CD8-positive, alpha-beta memory T cell (primary cell): Measurements from ENCODE around the gene GALE. TPM values are rescaled to one million over a fixed set of nuclear protein-coding genes. Genes with fewer than 3 reads are reported as not detected.
"Not testable (repeated sequence)": the region's sequence is repeated elsewhere in the genome, so short reads cannot be mapped to it uniquely, and the experiment has no call there.

Experiments
- CTCF ChIA-PET: fragments of 350-600 bp; sonication (Branson Sonifier 250); formaldehyde crosslinking; loops from one replicate; lab custom pipeline; 2021; ENCODE audit warnings: antibody characterized with exemption; lab: Charles Lee
- POLR2A ChIA-PET: fragments of 350-600 bp; sonication (Branson Sonifier 250); formaldehyde crosslinking; loops from one replicate; lab custom pipeline; 2021; ENCODE audit warnings: antibody characterized with exemption; lab: Charles Lee
- DNase-seq, 5 donors: peaks; one replicate each; pipeline versions ENCODE4 v3.0.0 to v3.0.0-alpha.2; 2020 to 2022; ENCODE audit warnings: mixed read lengths in 1 of 5
- H3K27ac ChIP-seq: one replicate; pipeline ENCODE4 v1.7.0; 2013; ENCODE audit warnings: low read depth, mild to moderate bottlenecking, low read length, moderate library complexity
- H3K27me3 ChIP-seq: 2 replicates; pipeline ENCODE4 v1.7.0; 2013; ENCODE audit warnings: low read length, mild to moderate bottlenecking; ENCODE audit not compliant: insufficient read depth, poor library complexity, severe bottlenecking
- H3K36me3 ChIP-seq: 2 replicates; pipeline ENCODE4 v1.7.0; 2013; ENCODE audit warnings: mild to moderate bottlenecking, low read length, moderate library complexity; ENCODE audit not compliant: insufficient read depth
- H3K4me1 ChIP-seq: 2 replicates; pipeline ENCODE4 v1.7.0; 2013; ENCODE audit warnings: mild to moderate bottlenecking, low read length, moderate library complexity; ENCODE audit not compliant: insufficient read depth
- H3K4me3 ChIP-seq: 2 replicates; pipeline ENCODE4 v1.7.0; 2013; ENCODE audit warnings: mild to moderate bottlenecking, low read length
- H3K9me3 ChIP-seq: 2 replicates; pipeline ENCODE4 v1.7.0; 2013; ENCODE audit warnings: mild to moderate bottlenecking, low read length
- H3K27ac Mint-ChIP-seq, 8 donors: one replicate each; pipeline ENCODE4 v1.8.0; 2020 to 2021; ENCODE audit warnings: mixed read lengths in 8 of 8, mild to moderate bottlenecking in 6 of 8, inconsistent platforms in 3 of 8, moderate library complexity in 3 of 8
- H3K27me3 Mint-ChIP-seq, 2 donors: one replicate each; pipeline ENCODE4 v1.8.0; 2020 to 2021; ENCODE audit warnings: mixed read lengths in 2 of 2, mild to moderate bottlenecking in 1 of 2, moderate library complexity in 1 of 2
- H3K36me3 Mint-ChIP-seq, 3 donors: one replicate each; pipeline ENCODE4 v1.8.0; 2020 to 2021; ENCODE audit warnings: mixed read lengths in 3 of 3, inconsistent platforms in 1 of 3, mild to moderate bottlenecking in 1 of 3
- H3K4me1 Mint-ChIP-seq, 3 donors: one replicate each; pipeline ENCODE4 v1.8.0; 2020 to 2021; ENCODE audit warnings: mixed read lengths in 3 of 3, inconsistent platforms in 1 of 3, mild to moderate bottlenecking in 1 of 3
- H3K4me3 Mint-ChIP-seq, 7 donors: one replicate each; pipeline ENCODE4 v1.8.0; 2020 to 2021; ENCODE audit warnings: mixed read lengths in 7 of 7, mild to moderate bottlenecking in 6 of 7, moderate library complexity in 4 of 7, inconsistent platforms in 2 of 7
- H3K9me3 Mint-ChIP-seq, 5 donors: one replicate each; pipeline ENCODE4 v1.8.0; 2020 to 2022; ENCODE audit warnings: mixed read lengths in 5 of 5, mild to moderate bottlenecking in 3 of 5, moderate library complexity in 2 of 5, inconsistent platforms in 1 of 5
- polyA plus RNA-seq: library from polyadenylated mRNA; unstranded; fragments of 300-500 nt; fragmentation: Illumina TruSeq; gene quantifications from one replicate; pipeline ENCODE4 v1.2.3, GENCODE V29; 2021
- total RNA-seq, 2 experiments: library from RNA; stranded (reverse); gene quantifications; one replicate each; pipeline ENCODE4 v1.2.3, GENCODE V29; 2021

Gene GALE
- total and polyA plus RNA-seq, 3 experiments from 2014 or later = 17.2 to 55.3 (median 50.5) TPM

DNA sequence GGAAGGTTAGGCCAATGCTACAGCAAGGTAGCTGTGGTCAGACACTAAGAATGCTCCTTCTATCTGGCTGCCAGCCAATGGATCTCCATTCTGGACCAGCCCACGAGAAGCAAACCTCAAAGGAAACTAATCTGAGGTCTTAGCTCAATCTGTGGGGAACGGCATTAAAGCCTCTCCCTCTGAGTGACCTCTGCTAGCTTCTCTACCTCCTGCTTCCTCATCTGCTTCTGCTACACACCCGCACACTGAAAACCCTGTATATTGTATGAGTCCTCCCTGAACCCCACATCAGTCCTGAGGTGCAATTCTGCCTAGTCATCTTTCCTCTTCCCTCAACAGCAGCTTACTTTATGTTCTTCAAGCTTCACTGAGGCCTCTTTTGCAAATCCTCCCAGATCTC is 6.9 kb upstream of the GALE start:
- DNase-seq = no peak
- Histone ChIP-seq H3K36me3 (peaks cover 4% of the 10 kb centered on the region), H3K9me3 (no peaks in the 10 kb centered on the region), H3K27me3 (no peaks in the 10 kb centered on the region), H3K4me1 (peaks cover 18% of the 10 kb centered on the region), H3K27ac (no peak overlapping the region), H3K4me3 (no peak overlapping the region)
- ChIA-PET CTCF (interaction anchor here (0.7 to 7.3 kb wide), 4 partner anchors 15 to 109 kb away, joined by 3 to 78 read pairs (median 4); partner anchors contain the start of genes FUCA1 and HMGCL), POLR2A (no interaction called here)
- H3K4me3 Mint-ChIP-seq = no peak overlapping the region
- H3K9me3 Mint-ChIP-seq = no peaks in the 10 kb centered on the region
- H3K4me1 Mint-ChIP-seq = peaks cover 12 to 15% (median 14%) of the 10 kb centered on the region in 3 donors
- peak overlapping the region in 1 of 8 donors; percentile 94 for H3K27ac Mint-ChIP-seq
- no peaks in the 10 kb centered on the region for H3K27me3 Mint-ChIP-seq
- H3K36me3 Mint-ChIP-seq = peaks cover 0 to 53% (median 17%) of the 10 kb centered on the region in 3 donors

DNA sequence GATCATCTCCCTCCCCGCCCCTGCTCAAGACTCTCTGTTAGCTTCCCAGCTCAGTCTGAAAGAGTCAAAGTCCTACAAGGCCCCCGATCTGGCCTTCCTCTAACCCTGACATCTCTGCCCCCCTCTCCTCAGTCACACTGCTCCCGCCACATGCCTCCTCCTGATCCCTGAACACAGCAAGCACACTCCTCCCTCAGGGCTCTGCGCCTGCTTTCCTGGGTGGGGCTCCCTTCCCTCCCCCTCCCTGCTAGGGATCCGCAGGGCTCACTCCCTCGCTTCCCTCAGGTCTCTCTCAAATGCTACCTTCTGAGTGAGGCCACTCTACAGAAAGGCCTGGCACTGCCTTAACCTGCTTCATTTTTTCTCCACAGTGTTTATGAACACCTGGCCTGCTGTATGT is 5.7 kb upstream of the GALE start:
- H3K27ac ChIP-seq = no peak overlapping the region
- no peak overlapping the region for H3K4me3 ChIP-seq
- H3K9me3 Mint-ChIP-seq = no peaks in the 10 kb centered on the region
- H3K36me3 Mint-ChIP-seq = peaks cover 0 to 42% (median 14%) of the 10 kb centered on the region in 3 donors
- DNase-seq = no peak
- H3K27me3 Mint-ChIP-seq = no peaks in the 10 kb centered on the region
- peak overlapping the region in 1 of 7 donors; percentile 31 for H3K4me3 Mint-ChIP-seq
- peaks cover 24% of the 10 kb centered on the region for H3K4me1 ChIP-seq
- H3K27me3 ChIP-seq = no peaks in the 10 kb centered on the region
- no peak overlapping the region for H3K27ac Mint-ChIP-seq
- H3K4me1 Mint-ChIP-seq = peaks cover 12 to 16% (median 15%) of the 10 kb centered on the region in 3 donors
- CTCF ChIA-PET = interaction anchor here (1.4 kb wide), 1 partner anchor 63 kb away, joined by 5 read pairs; no protein-coding TSS in a partner anchor
- H3K9me3 ChIP-seq = no peaks in the 10 kb centered on the region
- POLR2A ChIA-PET = no interaction called here
- peaks cover 4% of the 10 kb centered on the region for H3K36me3 ChIP-seq

DNA sequence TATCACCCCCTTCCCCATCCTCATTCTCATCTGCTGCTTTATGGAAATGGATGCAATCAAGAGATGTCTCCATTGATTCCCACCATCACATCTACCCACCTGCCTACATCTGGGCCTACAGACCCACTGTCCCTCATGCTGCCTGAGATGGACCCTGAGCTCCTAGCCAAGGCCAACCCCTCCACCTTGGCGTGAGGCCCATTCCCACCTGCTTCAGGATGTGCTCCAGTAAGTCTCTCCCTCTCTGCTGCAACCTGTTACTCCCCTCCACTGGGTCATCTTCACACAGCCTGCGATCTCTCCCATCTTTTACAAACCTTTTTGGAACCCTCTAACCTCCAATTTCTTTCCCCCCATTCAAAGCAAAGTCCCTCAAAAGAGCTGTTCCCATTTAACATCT is 4.5 kb upstream of the GALE start:
- Mint-ChIP-seq H3K4me3 (peak overlapping the region in 2 of 7 donors; percentile 54 to 77), H3K4me1 (peaks cover 9 to 14% (median 11%) of the 10 kb centered on the region in 3 donors), H3K27ac (peak overlapping the region in 5 of 8 donors; percentile 67 to 96 (median 73)), H3K27me3 (no peaks in the 10 kb centered on the region), H3K9me3 (no peaks in the 10 kb centered on the region), H3K36me3 (peaks cover 0 to 39% (median 9%) of the 10 kb centered on the region in 3 donors)
- Histone ChIP-seq H3K27me3 (no peaks in the 10 kb centered on the region), H3K4me3 (no peak overlapping the region), H3K9me3 (no peaks in the 10 kb centered on the region), H3K4me1 (peaks cover 15% of the 10 kb centered on the region), H3K36me3 (peaks cover 4% of the 10 kb centered on the region), H3K27ac (no peak overlapping the region)
- ChIA-PET POLR2A (no interaction called here), CTCF (interaction anchor here (1.4 kb wide), 1 partner anchor 64 kb away, joined by 5 read pairs; no protein-coding TSS in a partner anchor)
- no peak for DNase-seq

DNA sequence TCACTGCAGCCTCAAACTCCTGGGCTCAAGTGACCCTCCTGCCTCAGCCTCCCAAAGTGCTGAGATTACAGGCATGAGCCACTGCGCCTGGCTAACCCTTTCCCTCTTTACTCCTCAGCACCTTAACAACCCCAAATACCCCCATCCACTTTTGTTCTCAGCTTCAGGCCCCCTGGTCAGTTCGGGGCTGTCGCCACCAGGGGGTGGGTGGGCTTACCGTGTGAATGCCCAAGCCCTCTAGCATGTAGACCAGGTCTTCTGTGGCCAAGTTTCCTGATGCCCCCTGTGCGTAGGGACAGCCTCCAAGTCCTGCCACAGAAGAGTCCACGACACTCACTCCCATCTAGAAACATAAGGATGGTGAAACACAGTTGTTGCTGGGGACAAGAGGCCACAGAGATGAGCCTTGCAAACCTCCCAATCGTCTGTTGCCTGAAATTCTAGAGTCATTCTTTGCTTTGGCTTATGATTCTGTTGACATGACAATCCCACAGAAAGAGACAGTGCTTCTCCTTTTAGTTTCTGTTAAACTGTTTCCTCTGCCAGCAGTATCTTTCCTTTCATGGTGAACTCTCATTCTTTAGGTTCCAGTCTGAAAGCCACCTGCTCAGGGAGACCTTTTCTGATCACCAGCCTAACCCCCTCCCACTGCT is 3.8 kb upstream of the GALE start:
- Histone ChIP-seq H3K36me3 (peaks cover 4% of the 10 kb centered on the region), H3K4me3 (no peak overlapping the region), H3K9me3 (no peaks in the 10 kb centered on the region), H3K27ac (no peak overlapping the region), H3K27me3 (no peaks in the 10 kb centered on the region), H3K4me1 (peaks cover 15% of the 10 kb centered on the region)
- ChIA-PET POLR2A (no interaction called here), CTCF (no interaction called here)
- H3K4me3 Mint-ChIP-seq = peak overlapping the region in 1 of 7 donors; percentile 60
- peak overlapping the region in 4 of 8 donors; percentile 38 to 96 (median 78) for H3K27ac Mint-ChIP-seq
- peaks cover 0 to 39% (median 9%) of the 10 kb centered on the region in 3 donors for H3K36me3 Mint-ChIP-seq
- no peak for DNase-seq
- no peaks in the 10 kb centered on the region for H3K9me3 Mint-ChIP-seq
- no peaks in the 10 kb centered on the region for H3K27me3 Mint-ChIP-seq
- H3K4me1 Mint-ChIP-seq = peaks cover 11 to 15% (median 11%) of the 10 kb centered on the region in 3 donors

DNA sequence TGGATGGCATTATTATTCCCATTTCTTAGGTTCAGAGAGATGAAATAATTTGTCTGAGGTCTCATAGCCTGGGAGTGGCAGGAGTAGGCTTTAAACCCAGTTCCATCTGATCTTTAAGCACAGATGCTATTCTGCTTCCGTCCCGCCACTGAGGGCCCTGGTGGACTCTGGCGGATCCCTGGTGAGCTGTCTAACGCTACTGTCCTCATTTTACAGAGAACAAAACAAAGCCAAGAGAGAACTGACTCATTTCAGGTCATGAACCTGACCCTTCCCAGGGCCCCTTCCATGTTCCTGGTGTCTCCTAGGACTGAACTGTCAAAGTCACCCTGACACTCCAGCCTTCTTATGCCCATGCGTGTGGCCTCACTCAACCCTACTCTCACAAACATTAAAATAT is 3.1 kb upstream of the GALE start:
- Mint-ChIP-seq H3K27me3 (no peaks in the 10 kb centered on the region), H3K36me3 (peaks cover 0 to 39% (median 9%) of the 10 kb centered on the region in 3 donors), H3K4me1 (peaks cover 14 to 21% (median 17%) of the 10 kb centered on the region in 3 donors), H3K9me3 (no peaks in the 10 kb centered on the region), H3K27ac (peak overlapping the region in 2 of 8 donors; percentile 73 to 84), H3K4me3 (peak overlapping the region in 2 of 7 donors; percentile 49 to 60)
- Histone ChIP-seq H3K36me3 (peaks cover 4% of the 10 kb centered on the region), H3K9me3 (no peaks in the 10 kb centered on the region), H3K27me3 (no peaks in the 10 kb centered on the region), H3K27ac (no peak overlapping the region), H3K4me1 (peaks cover 20% of the 10 kb centered on the region), H3K4me3 (no peak overlapping the region)
- CTCF ChIA-PET = interaction anchor here (1.5 kb wide), 1 partner anchor 8 kb away, joined by 4 read pairs; no protein-coding TSS in a partner anchor
- DNase-seq = no peak
- POLR2A ChIA-PET = no interaction called here

DNA sequence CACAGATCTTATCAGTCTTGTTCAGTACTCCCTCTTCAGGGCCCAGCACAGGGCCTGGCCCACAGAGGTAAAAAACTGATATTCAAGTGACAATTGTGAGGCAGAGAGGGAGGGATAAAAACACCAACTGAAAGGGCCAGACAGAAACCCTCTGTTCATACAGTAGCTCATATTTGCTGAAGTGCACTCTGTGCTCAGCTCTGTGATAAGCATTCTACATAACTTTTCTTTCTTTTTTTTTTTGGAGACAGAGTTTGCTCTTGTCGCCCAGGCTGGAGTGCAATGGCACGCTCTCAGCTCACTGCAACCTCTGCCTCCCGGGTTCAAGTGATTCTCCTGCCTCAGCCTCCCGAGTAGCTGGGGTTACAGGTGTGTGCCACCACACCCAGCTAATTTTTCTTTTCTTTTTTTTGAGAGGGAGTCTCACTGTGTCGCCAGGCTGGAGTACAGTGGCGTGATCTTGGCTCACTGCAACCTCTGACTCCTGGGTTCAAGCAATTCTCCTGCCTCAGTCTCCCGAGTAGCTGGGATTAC is 2.3 kb upstream of the GALE start:
- peaks cover 14 to 24% (median 19%) of the 10 kb centered on the region in 3 donors for H3K4me1 Mint-ChIP-seq
- H3K36me3 Mint-ChIP-seq = peaks cover 0 to 38% (median 9%) of the 10 kb centered on the region in 3 donors
- not testable (repeated sequence) for H3K27me3 Mint-ChIP-seq, DNase-seq, H3K9me3 Mint-ChIP-seq, H3K27ac ChIP-seq, H3K27me3 ChIP-seq, H3K4me3 ChIP-seq, H3K36me3 ChIP-seq, H3K9me3 ChIP-seq
- ChIA-PET CTCF (interaction anchor here (1.4 to 1.5 kb wide), 2 partner anchors 9 to 10 kb away, joined by 4 to 6 read pairs; no protein-coding TSS in a partner anchor), POLR2A (interaction anchor here (0.5 to 2.9 kb wide), 4 partner anchors 22 to 318 kb away, joined by 3 to 20 read pairs (median 3); partner anchors contain the start of gene HMGCL)
- peaks cover 20% of the 10 kb centered on the region for H3K4me1 ChIP-seq
- peak overlapping the region in 7 of 8 donors; percentile 17 to 90 (median 77) for H3K27ac Mint-ChIP-seq
- peak overlapping the region in 3 of 7 donors; percentile 33 to 96 (median 44) for H3K4me3 Mint-ChIP-seq

DNA sequence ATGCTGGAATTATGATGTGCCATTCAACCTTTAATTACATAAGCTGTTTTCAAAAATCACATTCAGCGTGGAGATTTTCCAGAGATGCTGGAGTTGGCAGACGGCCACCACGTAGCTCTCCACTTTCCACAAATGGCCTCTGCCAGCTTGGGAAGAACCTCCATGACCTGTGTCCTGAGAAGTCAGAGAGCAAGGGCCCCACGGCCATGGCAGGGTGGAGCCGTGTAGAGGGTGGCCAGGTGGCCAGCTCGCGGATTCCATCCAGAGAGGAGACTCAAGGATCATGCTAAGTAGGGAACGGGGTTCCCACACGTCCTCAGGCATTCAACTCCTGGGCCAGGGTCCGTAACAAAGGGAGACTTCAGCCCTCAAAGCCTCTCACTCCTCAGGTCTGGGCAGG is 1.3 kb upstream of the GALE start:
- Mint-ChIP-seq H3K4me1 (peaks cover 14 to 24% (median 19%) of the 10 kb centered on the region in 3 donors), H3K27ac (peak overlapping the region; percentile 51 to 90 (median 82)), H3K36me3 (peaks cover 0 to 35% (median 2%) of the 10 kb centered on the region in 3 donors), H3K4me3 (peak overlapping the region; percentile 4 to 96 (median 59)), H3K27me3 (no peaks in the 10 kb centered on the region), H3K9me3 (no peaks in the 10 kb centered on the region)
- Histone ChIP-seq H3K9me3 (no peaks in the 10 kb centered on the region), H3K27me3 (no peaks in the 10 kb centered on the region), H3K4me3 (no peak overlapping the region), H3K4me1 (peaks cover 20% of the 10 kb centered on the region), H3K27ac (no peak overlapping the region), H3K36me3 (no peaks in the 10 kb centered on the region)
- CTCF ChIA-PET = interaction anchor here (1.4 to 1.7 kb wide), 4 partner anchors 8 to 23 kb away, joined by 4 to 16 read pairs (median 5); partner anchors contain the start of gene PITHD1
- no peak for DNase-seq
- POLR2A ChIA-PET = interaction anchor here (0.6 to 2.9 kb wide), 5 partner anchors 8 to 37 kb away, joined by 3 to 20 read pairs (median 5); partner anchors contain the start of genes HMGCL and LYPLA2
